ENCODE results near the gene RNF152. TPM values are rescaled to one million over a fixed set of nuclear protein-coding genes. Genes with fewer than 3 reads are reported as not detected.

RNF152 gene
- total and polyA plus RNA-seq, 2 experiments from 2014 or later: 1.1 to 9.4 TPM

DNA sequence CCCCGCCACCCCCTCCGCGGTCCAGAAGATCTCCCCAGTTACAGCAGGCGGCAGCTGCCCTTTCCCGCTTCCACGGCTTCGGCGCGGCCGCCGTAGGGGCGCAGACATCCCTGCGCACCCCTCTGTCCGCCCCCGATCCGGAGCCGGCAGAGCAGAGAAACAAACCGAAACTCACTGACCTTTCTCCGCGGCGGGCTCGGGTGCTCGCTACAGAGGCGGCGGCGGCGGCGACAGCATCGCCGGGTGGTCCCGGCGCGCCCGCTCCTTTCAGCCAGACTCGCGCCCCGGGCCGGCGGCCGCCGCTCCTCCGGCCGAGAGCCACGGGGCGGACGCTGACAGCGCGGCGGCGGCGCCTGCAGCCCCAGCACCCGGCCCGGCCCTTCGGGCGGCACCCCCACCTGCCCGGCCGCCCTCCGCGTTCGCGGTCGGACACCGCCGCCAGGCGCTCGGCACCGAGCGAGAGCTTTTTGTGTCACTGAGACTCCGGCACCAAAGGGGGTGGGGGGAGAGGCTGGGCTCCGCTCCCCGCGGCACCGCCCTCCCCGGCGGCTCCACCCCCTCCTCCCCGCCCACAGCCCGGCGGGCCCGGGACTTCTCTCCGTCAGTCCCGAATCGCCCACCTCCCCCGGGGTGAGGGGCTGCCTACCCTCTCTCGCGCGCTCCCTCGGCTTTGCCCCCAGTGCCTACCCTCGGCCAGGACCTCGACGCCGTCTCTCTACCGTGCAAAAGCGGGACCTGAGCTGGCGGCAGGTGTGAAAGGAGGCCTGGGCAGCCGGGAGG is 1.4 kb upstream of the RNF152 start:
- peak overlapping the region; percentile 98 for H3K4me3 ChIP-seq
- peaks cover 8% of the 10 kb centered on the region for H3K4me1 ChIP-seq (ENCODE audit: low read depth)
- TF ChIP-seq, protein P1, sequence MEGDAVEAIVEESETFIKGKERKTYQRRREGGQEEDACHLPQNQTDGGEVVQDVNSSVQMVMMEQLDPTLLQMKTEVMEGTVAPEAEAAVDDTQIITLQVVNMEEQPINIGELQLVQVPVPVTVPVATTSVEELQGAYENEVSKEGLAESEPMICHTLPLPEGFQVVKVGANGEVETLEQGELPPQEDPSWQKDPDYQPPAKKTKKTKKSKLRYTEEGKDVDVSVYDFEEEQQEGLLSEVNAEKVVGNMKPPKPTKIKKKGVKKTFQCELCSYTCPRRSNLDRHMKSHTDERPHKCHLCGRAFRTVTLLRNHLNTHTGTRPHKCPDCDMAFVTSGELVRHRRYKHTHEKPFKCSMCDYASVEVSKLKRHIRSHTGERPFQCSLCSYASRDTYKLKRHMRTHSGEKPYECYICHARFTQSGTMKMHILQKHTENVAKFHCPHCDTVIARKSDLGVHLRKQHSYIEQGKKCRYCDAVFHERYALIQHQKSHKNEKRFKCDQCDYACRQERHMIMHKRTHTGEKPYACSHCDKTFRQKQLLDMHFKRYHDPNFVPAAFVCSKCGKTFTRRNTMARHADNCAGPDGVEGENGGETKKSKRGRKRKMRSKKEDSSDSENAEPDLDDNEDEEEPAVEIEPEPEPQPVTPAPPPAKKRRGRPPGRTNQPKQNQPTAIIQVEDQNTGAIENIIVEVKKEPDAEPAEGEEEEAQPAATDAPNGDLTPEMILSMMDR (IDR thresholded peaks at IDR 0.05; ENCODE audit: low read depth, low read length): peak; percentile 8
- H3K27ac ChIP-seq: peak overlapping the region; percentile 41
- H3K27me3 ChIP-seq: no peaks in the 10 kb centered on the region
- no peaks in the 10 kb centered on the region for H3K9me3 ChIP-seq (ENCODE audit: low read depth)
- DNase-seq (ENCODE audit: low read depth in 1 of 2, low spot score in 1 of 2): peak; percentile 68 to 88
- H3K36me3 ChIP-seq: no peaks in the 10 kb centered on the region

DNA sequence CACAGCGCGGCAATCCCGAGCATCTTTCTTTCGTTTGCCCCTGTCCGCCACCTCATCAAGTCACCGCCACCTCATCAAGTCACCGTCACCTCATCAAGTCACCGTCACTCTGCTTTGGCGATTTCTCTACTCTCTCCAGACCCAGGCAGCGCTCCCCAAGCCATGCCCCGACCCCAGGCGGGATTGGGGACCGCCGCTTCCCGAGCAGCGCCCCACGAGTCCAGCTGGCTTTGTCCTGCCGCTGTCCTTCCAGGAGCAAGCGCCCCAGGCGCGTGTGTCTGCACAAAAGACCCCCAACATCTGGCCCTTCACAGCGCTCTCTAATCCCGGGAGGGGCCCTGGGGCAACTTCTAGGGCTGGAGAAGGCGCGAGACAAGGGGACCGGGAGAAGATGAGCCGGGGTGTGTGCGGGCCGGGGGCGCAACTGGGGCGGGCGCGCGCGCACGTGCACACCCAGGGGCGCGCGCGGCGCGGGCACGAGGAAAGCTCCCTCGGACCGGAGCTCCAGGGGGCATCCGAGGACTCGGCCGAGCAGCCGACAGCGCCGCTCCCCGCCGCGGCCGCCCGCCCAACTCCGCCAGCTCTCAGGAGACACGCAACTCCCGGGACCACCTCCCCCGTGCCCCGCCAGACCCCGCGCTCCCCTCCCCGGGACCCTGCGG is 633 bp upstream of the RNF152 start:
- Histone ChIP-seq H3K36me3 (no peaks in the 10 kb centered on the region), H3K4me1 (ENCODE audit: low read depth) (peaks cover 8% of the 10 kb centered on the region), H3K27me3 (no peaks in the 10 kb centered on the region), H3K27ac (peak overlapping the region; percentile 41), H3K9me3 (ENCODE audit: low read depth) (no peaks in the 10 kb centered on the region), H3K4me3 (peak overlapping the region; percentile 98)
- DNase-seq (ENCODE audit: low read depth in 1 of 2, low spot score in 1 of 2): peak; percentile 47 to 77
- TF ChIP-seq, protein P1 (IDR thresholded peaks at IDR 0.05; ENCODE audit: low read depth, low read length): no peak

DNA sequence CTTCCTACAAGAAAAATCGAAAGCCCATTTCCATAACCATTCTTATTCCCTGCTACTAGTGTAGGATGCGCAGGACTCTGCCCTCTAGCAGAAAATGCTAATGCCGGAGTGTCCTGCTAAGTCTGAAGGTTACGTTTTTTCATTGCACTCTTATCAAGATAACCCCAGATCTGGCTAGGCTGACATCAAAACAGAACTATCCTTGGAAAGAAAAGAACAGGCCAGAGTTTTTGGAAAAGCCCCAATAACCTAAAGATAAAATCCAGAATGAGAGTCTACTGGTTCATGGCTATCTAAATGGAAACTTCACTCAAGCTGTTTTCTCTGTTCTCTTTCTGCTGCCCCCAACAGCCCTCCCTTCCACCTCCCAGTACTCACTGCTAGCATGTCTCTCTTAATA is 913 bp downstream of the RNF152 start:
- TF ChIP-seq, protein P1 (IDR thresholded peaks at IDR 0.05; ENCODE audit: low read depth, low read length): no peak
- Histone ChIP-seq H3K4me3 (peak overlapping the region; percentile 98), H3K9me3 (ENCODE audit: low read depth) (no peaks in the 10 kb centered on the region), H3K27me3 (no peaks in the 10 kb centered on the region), H3K4me1 (ENCODE audit: low read depth) (peaks cover 8% of the 10 kb centered on the region), H3K36me3 (no peaks in the 10 kb centered on the region), H3K27ac (no peak overlapping the region)
- no peak for DNase-seq (ENCODE audit: low read depth in 1 of 2, low spot score in 1 of 2)

DNA sequence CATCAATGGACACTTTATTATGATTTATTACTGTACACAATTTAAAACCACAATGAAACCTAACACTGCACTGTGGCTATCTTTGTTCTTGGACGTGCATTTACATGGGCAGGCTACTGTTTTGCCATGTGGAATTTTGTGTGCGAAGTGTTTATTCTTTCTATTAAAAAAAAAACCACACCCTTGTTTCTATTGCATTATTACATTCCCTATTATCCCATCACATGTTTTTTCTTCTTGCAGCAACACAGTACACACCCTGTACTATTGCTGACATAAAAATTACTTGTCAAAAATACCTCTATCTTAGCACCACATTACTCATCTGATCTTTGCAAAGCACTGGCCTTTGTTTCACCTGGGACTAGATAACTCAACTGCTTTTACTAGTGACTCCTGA is 1.5 kb downstream of the RNF152 start:
- H3K4me1 ChIP-seq (ENCODE audit: low read depth): peaks cover 8% of the 10 kb centered on the region
- no peaks in the 10 kb centered on the region for H3K27me3 ChIP-seq
- no peaks in the 10 kb centered on the region for H3K36me3 ChIP-seq
- H3K27ac ChIP-seq: no peak overlapping the region
- TF ChIP-seq, protein P1 (IDR thresholded peaks at IDR 0.05; ENCODE audit: low read depth, low read length): no peak
- no peak for DNase-seq (ENCODE audit: low read depth in 1 of 2, low spot score in 1 of 2)
- no peak overlapping the region for H3K4me3 ChIP-seq
- H3K9me3 ChIP-seq (ENCODE audit: low read depth): no peaks in the 10 kb centered on the region

DNA sequence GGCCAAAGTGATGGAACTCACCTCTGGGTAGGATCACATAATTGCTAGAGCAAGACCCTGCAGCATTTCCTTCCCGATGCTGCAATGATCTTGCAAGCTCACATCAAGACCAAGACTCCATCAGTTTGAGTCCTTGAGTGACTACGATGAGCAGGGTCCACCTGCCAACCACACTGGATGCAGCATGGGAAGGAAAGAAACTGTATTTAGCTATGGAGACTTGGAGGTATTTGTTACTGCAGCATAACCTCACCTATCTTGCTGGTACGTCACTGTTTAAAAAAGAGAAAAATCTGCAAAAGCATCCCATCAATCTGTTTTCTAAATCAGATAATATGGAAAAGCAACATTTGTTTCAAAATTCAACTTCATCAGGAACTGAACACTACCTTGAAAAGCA is 2.5 kb downstream of the RNF152 start:
- Histone ChIP-seq H3K27me3 (no peaks in the 10 kb centered on the region), H3K36me3 (no peaks in the 10 kb centered on the region), H3K4me1 (ENCODE audit: low read depth) (peaks cover 8% of the 10 kb centered on the region), H3K9me3 (ENCODE audit: low read depth) (no peaks in the 10 kb centered on the region), H3K27ac (no peak overlapping the region), H3K4me3 (no peak overlapping the region)
- no peak for DNase-seq (ENCODE audit: low read depth in 1 of 2, low spot score in 1 of 2)
- TF ChIP-seq, protein P1 (IDR thresholded peaks at IDR 0.05; ENCODE audit: low read depth, low read length): no peak
